Neuronal stem cell (in vitro differentiated cells): ENCODE measurements around the gene ZFP28.

Experiments
- DNase-seq: peaks from one replicate; pipeline ENCODE4 v3.0.0-alpha.2; 2013; ENCODE audit warnings: low spot score
- H2AFZ ChIP-seq: one replicate; pipeline ENCODE4 v1.6.1; 2013; ENCODE audit warnings: mild to moderate bottlenecking, low read length, inconsistent platforms
- H2AK5ac ChIP-seq: 2 replicates; pipeline ENCODE4 v1.6.1; 2013; ENCODE audit warnings: low read depth, mild to moderate bottlenecking, inconsistent platforms, low read length, moderate library complexity, mixed read lengths
- H2BK120ac ChIP-seq: 2 replicates; pipeline ENCODE4 v1.6.1; 2013; ENCODE audit warnings: low read depth, mild to moderate bottlenecking, inconsistent platforms, low read length, moderate library complexity, mixed read lengths
- H2BK12ac ChIP-seq: one replicate; pipeline ENCODE4 v1.6.1; 2013; ENCODE audit warnings: low read length, inconsistent platforms
- H2BK15ac ChIP-seq: 2 replicates; pipeline ENCODE4 v1.6.1; 2013; ENCODE audit warnings: mild to moderate bottlenecking, low read length, inconsistent platforms, mixed read lengths
- H2BK5ac ChIP-seq: one replicate; pipeline ENCODE4 v1.6.1; 2013; ENCODE audit warnings: inconsistent platforms, mild to moderate bottlenecking, low read length, moderate library complexity
- H3K14ac ChIP-seq: one replicate; pipeline ENCODE4 v1.6.1; 2013; ENCODE audit warnings: low read length, inconsistent platforms
- H3K18ac ChIP-seq: 2 replicates; pipeline ENCODE4 v1.6.1; 2013; ENCODE audit warnings: low read length, inconsistent platforms
- H3K23ac ChIP-seq: 2 replicates; pipeline ENCODE4 v1.6.1; 2013; ENCODE audit warnings: low read depth, mild to moderate bottlenecking, mixed read lengths, low read length, inconsistent platforms; ENCODE audit not compliant: poor library complexity
- H3K27ac ChIP-seq: replicated peaks from 3 replicates; pipeline ENCODE4 v1.5.1; 2013; ENCODE audit warnings: low read length, inconsistent platforms
- H3K27me3 ChIP-seq, 3 experiments: 2 replicates each; pipeline ENCODE4 v1.6.1; 2013; ENCODE audit warnings: low read length in 3 of 3, mild to moderate bottlenecking in 2 of 3, inconsistent platforms in 1 of 3, low read depth in 1 of 3, mixed read lengths in 1 of 3, moderate library complexity in 1 of 3; ENCODE audit not compliant: control insufficient read depth in 3 of 3, insufficient read depth in 3 of 3
- H3K36me3 ChIP-seq, 2 donors: replicated peaks in 1 of 2; 2 replicates each; pipeline ENCODE4 v1.6.1; 2013; ENCODE audit warnings: low read length in 2 of 2; ENCODE audit not compliant: control insufficient read depth in 2 of 2, insufficient read depth in 2 of 2
- H3K4ac ChIP-seq: 2 replicates; pipeline ENCODE4 v1.6.1; 2013; ENCODE audit warnings: inconsistent platforms, mild to moderate bottlenecking, low read length, moderate library complexity
- H3K4me1 ChIP-seq, 2 donors: 1 replicate in 1 of 2; 2 replicates in 1 of 2; pipeline ENCODE4 v1.6.1; 2013; ENCODE audit warnings: low read length in 2 of 2, low read depth in 1 of 2; ENCODE audit not compliant: control insufficient read depth in 2 of 2, insufficient read depth in 1 of 2
- H3K4me2 ChIP-seq: one replicate; pipeline ENCODE4 v1.6.1; 2013; ENCODE audit warnings: mild to moderate bottlenecking, low read length, inconsistent platforms; ENCODE audit not compliant: insufficient read depth, poor library complexity, severe bottlenecking
- H3K4me3 ChIP-seq, 2 donors: 2 replicates each; pipeline ENCODE4 v1.5.1; 2013; ENCODE audit warnings: low read length in 2 of 2, mild to moderate bottlenecking in 2 of 2, inconsistent platforms in 1 of 2, moderate library complexity in 1 of 2
- H3K79me1 ChIP-seq: one replicate; pipeline ENCODE4 v1.6.1; 2013; ENCODE audit warnings: low read depth, mild to moderate bottlenecking, inconsistent platforms, low read length, moderate library complexity
- H3K9ac ChIP-seq: one replicate; pipeline ENCODE4 v1.6.1; 2013; ENCODE audit warnings: mild to moderate bottlenecking, low read depth, low read length, inconsistent platforms; ENCODE audit not compliant: poor library complexity
- H3K9me3 ChIP-seq, 2 donors: replicated peaks in 1 of 2; 2 replicates each; pipeline versions ENCODE3 to v1.6.1; 2013; ENCODE audit warnings: low read length in 2 of 2, mild to moderate bottlenecking in 2 of 2, inconsistent platforms in 1 of 2, low read depth in 1 of 2, mixed read lengths in 1 of 2, moderate library complexity in 1 of 2; ENCODE audit not compliant: control insufficient read depth in 2 of 2, insufficient read depth in 1 of 2
- H4K8ac ChIP-seq: one replicate; pipeline ENCODE4 v1.6.1; 2013; ENCODE audit warnings: low read depth, mild to moderate bottlenecking, inconsistent platforms, low read length, moderate library complexity
- H4K91ac ChIP-seq: one replicate; pipeline ENCODE4 v1.6.1; 2013; ENCODE audit warnings: low read length, low read depth, mild to moderate bottlenecking, inconsistent platforms; ENCODE audit not compliant: poor library complexity
- WGBS, 2 donors: extraction: QIAGEN DNeasy Blood & Tissue Kit; methylation state at CpG; one replicate each; pipeline ENCODE4 v1.1.7; 2013; ENCODE audit warnings: missing lambda C conversion rate in 2 of 2, mixed read lengths in 1 of 2; ENCODE audit not compliant: insufficient read length in 2 of 2, insufficient replicate concordance in 1 of 2; ENCODE audit errors: extremely low coverage in 2 of 2; 5-methylcytosine and 5-hydroxymethylcytosine counted together

Gene ZFP28

DNA sequence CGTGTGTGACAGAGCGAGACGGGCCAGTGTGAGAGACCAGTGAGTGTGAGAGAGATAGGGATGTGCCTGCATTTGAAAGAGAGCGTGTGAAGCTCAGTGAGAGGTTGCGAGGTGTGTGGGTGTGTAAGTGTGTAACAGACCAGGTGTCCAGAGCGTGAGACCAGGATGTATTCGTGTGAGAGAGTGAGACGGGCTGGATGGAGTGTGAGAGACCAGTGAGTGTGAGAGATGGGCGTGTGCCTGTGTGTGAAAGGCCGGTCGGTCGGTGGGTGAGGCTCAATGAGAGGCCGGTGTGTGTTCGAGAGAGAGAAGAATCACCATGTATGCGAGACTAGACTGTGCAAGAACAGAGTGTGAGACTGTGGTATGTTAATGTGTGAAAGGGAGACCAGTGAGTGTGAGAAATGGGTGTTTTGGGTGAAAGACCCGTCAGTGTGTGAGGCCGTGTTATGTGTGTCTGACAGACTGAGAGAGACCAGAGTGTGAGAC is 30.4 kb upstream of the ZFP28 start:
- Histone ChIP-seq H2BK12ac (no peak overlapping the region), H3K79me1 (no peaks in the 10 kb centered on the region), H3K14ac (peak overlapping the region; percentile 79), H3K4me2 (peak overlapping the region; percentile 98), H3K4me1 (peaks cover 0 to 8% of the 10 kb centered on the region in 2 donors), H2BK5ac (no peak overlapping the region), H3K9me3 (peaks cover 6 to 12% of the 10 kb centered on the region in 2 donors), H3K27me3 (no peaks in the 10 kb centered on the region), H3K18ac (peak overlapping the region; percentile 66), H3K9ac (peak overlapping the region; percentile 94), H2BK120ac (no peak overlapping the region), H3K4me3 (peak overlapping the region; percentile 31 to 82), H4K8ac (peak overlapping the region; percentile 70), H4K91ac (no peak overlapping the region), H2AK5ac (no peak overlapping the region), H3K27ac (no peak overlapping the region), H2AFZ (no peak overlapping the region), H3K4ac (no peak overlapping the region), H3K36me3 (no peaks in the 10 kb centered on the region), H3K23ac (peak overlapping the region; percentile 51), H2BK15ac (no peak overlapping the region)
- no CpG with 5 or more reads among the region's 17 CpGs for WGBS, 2 donors
- no peak for DNase-seq

DNA sequence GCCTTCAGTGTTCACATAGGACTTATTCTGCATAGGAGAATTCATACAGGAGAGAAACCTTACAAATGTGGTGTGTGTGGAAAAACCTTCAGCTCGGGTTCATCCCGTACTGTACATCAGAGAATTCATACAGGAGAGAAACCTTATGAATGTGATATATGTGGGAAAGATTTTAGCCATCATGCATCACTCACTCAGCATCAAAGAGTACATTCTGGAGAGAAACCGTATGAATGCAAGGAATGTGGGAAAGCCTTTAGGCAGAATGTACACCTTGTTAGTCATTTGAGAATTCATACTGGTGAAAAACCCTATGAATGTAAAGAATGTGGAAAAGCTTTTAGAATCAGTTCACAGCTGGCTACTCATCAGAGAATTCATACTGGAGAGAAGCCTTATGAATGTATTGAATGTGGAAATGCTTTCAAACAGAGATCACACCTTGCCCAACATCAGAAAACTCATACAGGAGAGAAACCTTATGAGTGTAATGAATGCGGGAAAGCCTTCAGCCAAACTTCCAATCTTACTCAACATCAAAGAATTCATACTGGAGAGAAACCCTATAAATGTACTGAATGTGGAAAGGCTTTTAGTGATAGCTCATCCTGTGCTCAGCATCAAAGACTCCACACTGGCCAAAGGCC is 13.4 kb upstream of the ZFP28 start:
- Histone ChIP-seq H3K4me3 (no peak overlapping the region), H3K9ac (no peak overlapping the region), H2BK12ac (no peak overlapping the region), H4K8ac (no peak overlapping the region), H2AFZ (no peak overlapping the region), H3K79me1 (no peaks in the 10 kb centered on the region), H4K91ac (no peak overlapping the region), H3K27ac (no peak overlapping the region), H3K23ac (no peak overlapping the region), H3K9me3 (peaks cover 33 to 58% of the 10 kb centered on the region in 2 donors), H3K4ac (no peak overlapping the region), H3K18ac (no peak overlapping the region), H2BK15ac (no peak overlapping the region), H3K36me3 (peaks cover 0 to 2% of the 10 kb centered on the region in 2 donors), H3K4me1 (no peaks in the 10 kb centered on the region), H3K27me3 (no peaks in the 10 kb centered on the region), H2AK5ac (no peak overlapping the region), H2BK120ac (no peak overlapping the region), H2BK5ac (no peak overlapping the region), H3K4me2 (no peak overlapping the region), H3K14ac (no peak overlapping the region)
- DNase-seq = no peak
- no CpG with 5 or more reads among the region's 4 CpGs for WGBS, 2 donors

- Histone ChIP-seq H3K27ac (no peak overlapping the region), H2BK120ac (no peak overlapping the region), H3K9me3 (peaks cover 27 to 66% of the 10 kb centered on the region in 2 donors), H2BK12ac (no peak overlapping the region), H2AFZ (peak overlapping the region; percentile 100), H2AK5ac (no peak overlapping the region), H3K79me1 (no peaks in the 10 kb centered on the region), H3K4me3 (peak overlapping the region in 1 of 2 donors; percentile 90), H3K27me3 (no peaks in the 10 kb centered on the region), H2BK5ac (no peak overlapping the region), H3K4ac (no peak overlapping the region), H3K14ac (no peak overlapping the region), H3K9ac (no peak overlapping the region), H2BK15ac (no peak overlapping the region), H3K18ac (no peak overlapping the region), H4K8ac (peak overlapping the region; percentile 31), H3K23ac (no peak overlapping the region), H3K4me1 (peaks cover 0 to 5% of the 10 kb centered on the region in 2 donors), H3K4me2 (no peak overlapping the region), H3K36me3 (peaks cover 8 to 24% of the 10 kb centered on the region in 2 donors), H4K91ac (no peak overlapping the region)
- no CpG with 5 or more reads among the region's 3 CpGs for WGBS, 2 donors
- no peak for DNase-seq
Measured at GRCh38 chr19:56537442-56537841, 1.3 kb upstream of the ZFP28 start.

DNA sequence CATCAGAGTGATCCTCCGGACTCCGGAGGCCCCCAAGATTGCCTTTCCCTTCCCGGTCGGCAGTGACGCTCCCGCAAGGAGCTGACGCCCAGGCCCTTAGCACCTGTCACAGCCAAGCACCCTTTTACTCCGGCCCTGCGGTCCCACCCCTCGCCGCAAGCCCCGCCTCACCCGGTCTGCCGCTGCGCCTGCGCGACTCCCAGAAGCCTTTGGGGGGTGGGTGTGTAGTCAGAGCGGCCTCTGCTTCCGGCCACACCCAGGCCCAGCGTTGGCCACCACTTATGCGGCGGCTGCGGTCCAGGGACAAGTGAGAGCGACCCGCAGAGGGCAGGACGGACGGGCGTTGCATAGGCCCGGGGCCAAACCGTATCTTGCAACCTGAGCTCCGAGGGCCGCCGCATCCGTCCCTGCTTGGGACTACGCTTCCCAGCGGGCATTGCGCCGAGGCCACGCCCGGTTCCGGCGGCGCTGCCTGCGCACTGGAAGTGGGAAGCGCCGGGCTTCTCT is 441 bp upstream of the ZFP28 start:
- peak overlapping the region; percentile 90 for H3K27ac ChIP-seq
- peaks cover 8 to 30% of the 10 kb centered on the region in 2 donors for H3K36me3 ChIP-seq
- no peak overlapping the region for H4K91ac ChIP-seq
- no CpG with 5 or more reads among the region's 46 CpGs for WGBS, 2 donors
- no peaks in the 10 kb centered on the region for H3K79me1 ChIP-seq
- H3K23ac ChIP-seq = peak overlapping the region; percentile 21
- H2BK5ac ChIP-seq = peak overlapping the region; percentile 56
- H3K27me3 ChIP-seq = no peaks in the 10 kb centered on the region
- H3K14ac ChIP-seq = no peak overlapping the region
- H2AFZ ChIP-seq = peak overlapping the region; percentile 100
- no peak overlapping the region for H2AK5ac ChIP-seq
- no peak overlapping the region for H2BK15ac ChIP-seq
- H3K4me2 ChIP-seq = peak overlapping the region; percentile 59
- peak overlapping the region; percentile 93 for H2BK120ac ChIP-seq
- H3K4me1 ChIP-seq = peaks cover 0 to 5% of the 10 kb centered on the region in 2 donors
- DNase-seq = peak; percentile 87
- peaks cover 27 to 72% of the 10 kb centered on the region in 2 donors for H3K9me3 ChIP-seq
- peak overlapping the region; percentile 97 for H3K18ac ChIP-seq
- peak overlapping the region; percentile 87 for H3K9ac ChIP-seq
- H2BK12ac ChIP-seq = no peak overlapping the region
- H3K4me3 ChIP-seq = peak overlapping the region; percentile 90 to 92
- peak overlapping the region; percentile 70 for H4K8ac ChIP-seq
- no peak overlapping the region for H3K4ac ChIP-seq
